Chondrocyte (in vitro differentiated cells): ENCODE results near the gene OXGR1. TPM values are rescaled to one million over a fixed set of nuclear protein-coding genes. Genes with fewer than 3 reads are reported as not detected.

ENCODE experiments used
- DNase-seq: peaks from one replicate; pipeline ENCODE4 v3.0.0; 2021; ENCODE audit warnings: mixed read lengths, low spot score
- H3K27ac Mint-ChIP-seq: one replicate; pipeline ENCODE4 v1.8.0; 2021; ENCODE audit warnings: mild to moderate bottlenecking, moderate library complexity, mixed read lengths; ENCODE audit not compliant: unreplicated experiment
- H3K27me3 Mint-ChIP-seq: 2 replicates; pipeline ENCODE4 v1.8.0; 2021; ENCODE audit warnings: low read depth, mixed read lengths
- H3K36me3 Mint-ChIP-seq: 2 replicates; pipeline ENCODE4 v1.8.0; 2021; ENCODE audit warnings: low read depth, mixed read lengths
- H3K4me1 Mint-ChIP-seq: 2 replicates; pipeline ENCODE4 v1.8.0; 2021; ENCODE audit warnings: low read depth, mild to moderate bottlenecking, mixed read lengths
- H3K4me3 Mint-ChIP-seq: one replicate; pipeline ENCODE4 v1.8.0; 2021; ENCODE audit warnings: mild to moderate bottlenecking, moderate library complexity, mixed read lengths; ENCODE audit not compliant: unreplicated experiment
- H3K9me3 Mint-ChIP-seq: 2 replicates; pipeline ENCODE4 v1.8.0; 2021; ENCODE audit warnings: low read depth, mixed read lengths
- CTCF ChIP-seq: fragments of 200-600 bp; sonication (generic); IDR thresholded peaks from 2 replicates; pipeline ENCODE4 v1.5.0; 2021; ENCODE audit warnings: antibody characterized with exemption, mild to moderate bottlenecking, moderate library complexity
- total RNA-seq: library from RNA; stranded (reverse); gene quantifications from 3 replicates; pipeline ENCODE4 v1.2.1, GENCODE V29; 2021

Gene OXGR1
- total RNA-seq, 1 donor from 2014 or later, result not detected

- TF ChIP-seq CTCF, result no peak
- Mint-ChIP-seq H3K4me3 (no peak overlapping the region), H3K9me3 (peaks cover 8% of the 10 kb centered on the region), H3K27me3 (peaks cover 16% of the 10 kb centered on the region), H3K4me1 (no peaks in the 10 kb centered on the region), H3K36me3 (no peaks in the 10 kb centered on the region), H3K27ac (no peak overlapping the region)
- no peak for DNase-seq
Observed at GRCh38 chr13:96966415-96967102, 27.7 kb downstream of the OXGR1 start.

- peak; percentile 22 for TF ChIP-seq CTCF
- no peak for DNase-seq
- Mint-ChIP-seq H3K4me1 (no peaks in the 10 kb centered on the region), H3K36me3 (no peaks in the 10 kb centered on the region), H3K27me3 (peaks cover 20% of the 10 kb centered on the region), H3K4me3 (no peak overlapping the region), H3K27ac (no peak overlapping the region), H3K9me3 (peaks cover 8% of the 10 kb centered on the region)
Observed at GRCh38 chr13:96963786-96964475, 30.3 kb downstream of the OXGR1 start.

- no peak for TF ChIP-seq CTCF
- DNase-seq, result no peak
- peaks cover 25% of the 10 kb centered on the region for H3K27me3 Mint-ChIP-seq
- no peaks in the 10 kb centered on the region for H3K4me1 Mint-ChIP-seq
- no peaks in the 10 kb centered on the region for H3K9me3 Mint-ChIP-seq
- no peak overlapping the region for H3K27ac Mint-ChIP-seq
- H3K36me3 Mint-ChIP-seq, result no peaks in the 10 kb centered on the region
- H3K4me3 Mint-ChIP-seq, result no peak overlapping the region
Observed at GRCh38 chr13:96960379-96960778, 33.9 kb downstream of the OXGR1 start.

- H3K36me3 Mint-ChIP-seq, result no peaks in the 10 kb centered on the region
- no peak for DNase-seq
- H3K4me3 Mint-ChIP-seq, result no peak overlapping the region
- no peaks in the 10 kb centered on the region for H3K9me3 Mint-ChIP-seq
- no peaks in the 10 kb centered on the region for H3K4me1 Mint-ChIP-seq
- peaks cover 30% of the 10 kb centered on the region for H3K27me3 Mint-ChIP-seq
- TF ChIP-seq CTCF, result peak; percentile 88
- no peak overlapping the region for H3K27ac Mint-ChIP-seq
Observed at GRCh38 chr13:96958286-96958891, 35.9 kb downstream of the OXGR1 start.

GRCh38 chr13:96952595-96952994 is 41.7 kb downstream of the OXGR1 start:
- H3K27ac Mint-ChIP-seq, result no peak overlapping the region
- no peaks in the 10 kb centered on the region for H3K36me3 Mint-ChIP-seq
- peaks cover 24% of the 10 kb centered on the region for H3K27me3 Mint-ChIP-seq
- H3K4me3 Mint-ChIP-seq, result no peak overlapping the region
- no peak for TF ChIP-seq CTCF
- no peaks in the 10 kb centered on the region for H3K4me1 Mint-ChIP-seq
- no peaks in the 10 kb centered on the region for H3K9me3 Mint-ChIP-seq
- no peak for DNase-seq
